NCI-H1092 (cell line): ENCODE results near the gene ALX4.

Experiments used
- DNase-seq: peaks from one replicate; lab custom pipeline; 2025; lab: John Stamatoyannopoulos, UW

The ALX4 gene

DNA sequence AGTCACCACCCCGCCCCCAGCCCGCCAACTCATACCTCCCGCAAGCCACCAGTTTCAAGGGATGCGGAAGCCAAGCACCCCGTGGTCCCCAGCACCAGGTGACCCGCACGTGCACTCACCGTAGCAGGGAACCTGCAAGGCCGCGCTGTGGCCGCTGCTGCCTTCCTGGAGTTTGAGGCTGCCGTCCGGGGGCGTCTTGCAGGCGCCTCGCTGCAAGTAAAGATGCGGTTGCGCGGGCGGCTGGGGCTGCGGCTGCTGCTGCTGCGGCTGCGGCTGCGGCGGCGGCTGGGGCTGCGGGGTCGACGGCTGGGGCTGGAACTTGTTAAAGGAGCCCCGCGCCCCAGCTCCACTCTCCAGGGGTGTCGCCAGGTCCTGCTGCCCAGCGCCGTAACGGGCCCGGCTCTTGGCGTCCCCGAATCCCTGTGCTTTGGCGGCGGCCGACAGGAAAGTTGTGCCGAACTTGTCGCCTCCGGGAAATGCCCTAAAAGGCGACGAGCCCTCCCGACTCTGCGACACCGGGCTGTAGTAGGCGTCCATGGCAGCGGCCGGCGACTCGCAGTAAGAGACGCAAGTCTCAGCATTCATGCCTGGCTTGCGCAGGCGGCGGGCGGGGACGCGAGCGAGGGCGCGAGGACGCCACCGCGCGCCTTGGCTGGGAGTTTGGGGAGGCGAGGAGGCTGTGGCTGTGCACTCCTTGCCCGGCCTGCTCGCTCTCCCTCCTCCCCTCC, at the start of gene ALX4:
Gene ALX4, minus strand, starts transcription at position 662 of the 728 bp plus-strand sequence. Its CDS starts 77 bp downstream, at position 585.
- DNase-seq = peak; percentile 38

- DNase-seq = no peak
Measured at GRCh38 chr11:44359162-44359561, 49.2 kb upstream of the ALX4 start.

DNA sequence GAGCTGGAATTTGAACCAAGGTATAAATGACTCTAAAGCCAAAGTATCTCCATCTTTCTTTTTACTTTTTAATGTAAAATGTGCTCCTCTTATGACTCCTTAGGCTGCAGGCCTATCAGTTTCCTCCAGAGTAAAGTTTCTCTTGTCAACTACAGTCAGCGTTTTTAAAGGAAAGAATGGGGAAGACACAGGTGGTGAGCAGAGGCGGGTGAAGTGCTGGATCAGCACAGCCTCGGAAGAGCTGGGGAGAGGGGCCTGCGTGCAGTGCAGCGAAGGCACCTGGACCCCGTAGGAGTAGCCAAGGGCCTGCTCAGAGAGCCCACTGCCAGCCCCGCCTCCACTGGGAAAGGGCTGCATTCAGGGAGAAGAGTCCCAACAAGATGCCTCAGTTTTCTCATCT, 48.8 kb upstream of the ALX4 start:
- DNase-seq = no peak

DNA sequence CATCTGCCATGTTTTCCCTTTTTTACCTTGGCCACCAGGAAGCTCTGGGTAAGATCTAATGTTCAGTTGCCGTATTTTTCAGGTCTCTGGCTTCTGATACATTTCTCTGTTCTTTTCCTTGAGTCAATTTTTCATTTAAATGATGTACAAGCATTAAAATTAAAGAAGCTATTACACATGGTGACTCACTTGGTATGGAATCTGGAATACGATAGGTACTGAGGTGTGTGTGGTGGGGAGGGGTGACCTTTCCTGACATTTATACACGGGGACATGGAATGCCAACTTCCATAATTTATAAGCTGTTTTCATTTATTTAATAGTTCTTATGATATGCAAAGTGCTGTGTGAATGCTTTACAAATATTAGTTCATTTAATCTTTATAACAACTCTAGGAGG, 47.8 kb upstream of the ALX4 start:
- no peak for DNase-seq

DNA sequence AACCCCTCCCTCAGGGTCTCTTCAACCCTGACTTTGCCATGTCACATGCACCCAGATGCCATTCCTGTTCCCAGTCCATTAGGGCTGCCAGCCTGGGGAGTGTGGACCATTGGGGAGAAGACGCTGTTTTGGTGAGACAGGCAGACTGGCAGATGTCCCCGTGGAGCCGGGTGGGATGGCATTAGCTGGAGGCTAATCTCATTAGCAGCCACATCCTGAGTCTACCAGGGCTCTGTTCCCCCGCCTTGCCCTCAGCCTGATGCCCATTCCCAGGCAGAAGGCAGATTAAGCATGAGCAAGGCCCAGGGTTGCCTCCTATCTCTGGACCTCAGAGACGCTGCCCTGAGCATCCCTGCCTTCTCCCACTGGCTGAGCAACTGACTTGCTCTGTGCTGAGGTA, 46.4 kb upstream of the ALX4 start:
- no peak for DNase-seq

DNA sequence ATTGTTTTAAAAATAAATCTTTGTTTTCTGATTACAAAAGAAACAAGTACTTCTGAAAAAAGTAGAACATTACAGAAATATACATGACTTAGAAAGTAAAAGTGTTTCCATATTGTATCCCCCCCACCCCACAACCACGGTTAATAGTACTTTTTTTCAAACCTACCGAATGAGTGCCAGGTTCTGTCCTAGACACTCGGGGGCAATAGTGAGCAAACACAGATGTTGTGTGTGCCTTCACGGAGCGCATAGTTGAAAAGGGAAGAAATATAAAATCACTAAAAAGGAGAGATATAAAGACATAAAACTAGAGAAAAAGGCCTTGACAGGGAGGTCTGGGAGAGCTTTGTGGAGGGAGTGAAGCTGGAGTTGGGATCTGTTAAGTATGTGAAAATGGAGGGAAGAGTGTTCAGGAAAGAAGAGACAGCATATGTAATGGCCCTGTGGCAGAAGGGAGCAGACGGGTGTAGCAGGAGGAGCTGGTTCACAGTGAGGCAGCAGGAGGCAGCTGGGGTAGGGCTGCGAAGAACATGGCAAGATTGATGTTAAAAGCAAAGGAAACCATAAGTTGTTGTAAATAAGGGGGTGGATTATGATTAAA, 42.1 kb upstream of the ALX4 start:
- no peak for DNase-seq

DNA sequence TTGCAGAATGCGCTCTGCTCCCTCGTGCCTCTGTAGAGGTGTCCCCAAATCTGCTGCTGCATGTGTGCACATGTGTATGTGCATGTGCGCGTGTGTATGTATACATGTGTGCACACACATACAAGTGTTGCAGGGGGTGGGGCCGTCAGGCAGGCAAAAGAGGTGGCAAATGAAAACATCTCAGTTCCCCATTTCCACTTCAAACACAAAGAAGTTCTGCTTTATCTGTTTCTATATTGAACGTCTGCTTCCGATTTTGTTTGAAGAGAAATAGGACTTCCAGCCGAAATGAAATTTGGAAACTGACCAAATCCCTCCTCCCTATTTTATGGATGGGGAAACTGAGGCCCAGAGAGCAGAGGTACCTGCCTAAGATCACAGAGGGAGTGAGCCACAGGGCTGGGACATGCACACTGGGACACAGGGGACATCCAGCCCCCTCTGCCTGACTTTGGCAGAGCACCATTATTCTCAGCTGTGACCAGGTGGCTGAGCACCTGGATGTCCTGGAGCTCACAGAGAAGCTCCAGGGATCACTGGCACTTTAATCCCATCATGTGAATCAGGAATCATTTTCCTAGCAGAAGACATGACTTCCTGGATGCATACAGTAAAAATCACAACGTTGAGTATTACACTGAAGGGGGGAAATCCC, 41.2 kb upstream of the ALX4 start:
- DNase-seq = no peak

DNA sequence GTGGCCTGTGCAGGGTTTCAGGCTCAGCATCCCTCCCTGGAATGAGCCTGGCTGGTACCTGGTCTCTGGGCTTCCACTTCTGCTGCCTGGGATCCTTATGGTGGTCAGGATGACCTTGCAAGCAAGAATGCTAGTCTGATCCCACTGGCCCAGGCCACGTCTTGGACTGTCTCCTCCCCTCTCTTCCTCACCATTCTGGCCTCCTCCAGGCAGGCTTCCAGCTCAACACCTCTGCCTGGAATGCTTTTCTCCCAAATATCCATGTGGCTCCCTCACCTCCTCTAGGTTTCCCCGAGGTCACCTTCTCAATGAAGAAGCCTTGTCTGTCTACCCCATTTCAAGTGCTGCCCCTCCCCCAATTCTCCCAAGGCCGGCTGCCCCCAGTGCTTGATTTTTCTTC, 39.4 kb upstream of the ALX4 start:
- no peak for DNase-seq

GRCh38 chr11:44348721-44349120, 38.8 kb upstream of the ALX4 start:
- no peak for DNase-seq

DNA sequence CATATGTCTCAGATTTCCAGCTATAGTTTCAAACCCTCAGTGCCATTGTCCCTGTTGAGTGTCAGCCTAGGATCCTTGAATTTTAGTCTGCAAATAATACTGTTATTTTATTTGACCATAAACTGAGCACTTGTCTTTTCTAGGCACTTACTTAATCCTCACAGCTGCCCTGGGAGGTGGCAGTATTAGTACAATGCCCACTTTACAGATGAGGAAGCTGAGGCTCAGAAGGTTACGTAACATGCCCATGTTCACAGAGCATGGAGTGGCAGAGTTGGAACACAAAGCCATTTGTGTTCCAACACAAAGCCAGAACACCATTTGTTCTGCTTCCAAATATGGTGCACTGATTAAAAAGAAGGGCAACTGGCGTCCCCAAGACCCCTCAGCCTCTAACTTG, 38.2 kb upstream of the ALX4 start:
- no peak for DNase-seq

GRCh38 chr11:44347538-44347937, 37.6 kb upstream of the ALX4 start:
- DNase-seq = no peak

- DNase-seq = no peak
Measured at GRCh38 chr11:44346983-44347382, 37.0 kb upstream of the ALX4 start.

- no peak for DNase-seq
Measured at GRCh38 chr11:44345781-44346180, 35.8 kb upstream of the ALX4 start.

GRCh38 chr11:44344921-44345320, 35.0 kb upstream of the ALX4 start:
- no peak for DNase-seq

GRCh38 chr11:44344423-44344820, 34.5 kb upstream of the ALX4 start:
- DNase-seq = no peak

- DNase-seq = no peak
Measured at GRCh38 chr11:44343778-44344422, 34.0 kb upstream of the ALX4 start.

- DNase-seq = no peak
Measured at GRCh38 chr11:44342616-44343015, 32.7 kb upstream of the ALX4 start.

GRCh38 chr11:44340656-44341055, 30.7 kb upstream of the ALX4 start:
- no peak for DNase-seq

- no peak for DNase-seq
Measured at GRCh38 chr11:44339530-44339883, 29.6 kb upstream of the ALX4 start.

DNA sequence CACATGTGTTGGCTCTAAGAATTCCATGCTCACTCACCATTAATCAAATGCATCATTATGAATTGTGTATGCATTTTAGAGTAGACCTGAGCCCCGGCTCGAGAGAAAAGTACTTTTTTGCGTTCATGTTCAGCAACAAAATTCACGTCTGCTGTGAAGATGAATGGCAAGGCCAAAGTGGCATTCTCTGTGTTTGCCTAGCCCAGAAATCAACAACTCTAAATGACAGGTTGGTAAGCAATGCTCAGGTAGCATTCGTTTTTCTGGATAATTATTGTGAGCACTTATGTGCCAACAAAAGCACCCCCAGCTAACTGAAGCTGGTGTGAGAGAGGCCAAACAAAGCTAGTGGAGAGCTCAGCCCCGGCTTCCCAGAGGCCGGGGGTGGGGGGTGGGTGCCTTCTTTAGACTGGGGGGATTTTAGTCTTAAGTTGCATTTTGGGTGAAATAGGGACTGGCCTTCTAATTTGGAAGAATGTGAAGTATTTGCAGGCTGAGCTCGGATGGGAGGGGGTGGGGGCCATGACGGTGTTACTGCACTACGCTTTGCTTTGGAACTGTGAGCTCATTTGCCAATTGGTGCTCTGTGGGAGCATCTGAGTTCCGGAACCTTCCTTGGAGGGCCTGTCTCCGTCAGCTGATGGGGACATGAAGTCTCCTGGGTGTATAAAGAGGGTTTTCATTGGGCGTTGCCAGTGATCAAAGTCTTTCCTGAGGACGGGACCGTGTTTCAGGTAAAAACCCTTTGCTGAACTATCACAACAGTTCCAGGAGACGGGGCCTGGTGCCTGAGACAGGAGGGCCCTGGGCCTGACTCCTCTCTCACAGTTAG, 29.0 kb upstream of the ALX4 start:
- no peak for DNase-seq

DNA sequence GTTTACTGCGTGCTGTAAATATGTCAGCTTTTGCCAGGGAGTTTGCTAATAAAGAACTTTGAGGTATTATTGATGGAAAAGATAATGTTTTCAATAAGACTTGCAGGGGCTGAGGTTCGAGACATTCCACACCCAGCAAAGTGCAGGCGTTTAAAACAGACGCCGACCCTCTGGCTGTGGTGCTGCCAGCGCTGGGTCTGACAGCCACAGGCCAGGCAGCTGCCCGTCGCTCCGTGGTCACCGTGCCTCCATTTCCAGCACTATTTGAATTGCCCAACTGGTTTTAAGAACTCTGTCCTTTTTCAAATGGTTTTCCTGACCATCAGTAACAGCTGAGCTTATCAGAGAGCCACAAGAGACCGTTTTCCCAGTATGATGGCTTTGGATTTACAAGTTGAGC, 28.1 kb upstream of the ALX4 start:
- no peak for DNase-seq

DNA sequence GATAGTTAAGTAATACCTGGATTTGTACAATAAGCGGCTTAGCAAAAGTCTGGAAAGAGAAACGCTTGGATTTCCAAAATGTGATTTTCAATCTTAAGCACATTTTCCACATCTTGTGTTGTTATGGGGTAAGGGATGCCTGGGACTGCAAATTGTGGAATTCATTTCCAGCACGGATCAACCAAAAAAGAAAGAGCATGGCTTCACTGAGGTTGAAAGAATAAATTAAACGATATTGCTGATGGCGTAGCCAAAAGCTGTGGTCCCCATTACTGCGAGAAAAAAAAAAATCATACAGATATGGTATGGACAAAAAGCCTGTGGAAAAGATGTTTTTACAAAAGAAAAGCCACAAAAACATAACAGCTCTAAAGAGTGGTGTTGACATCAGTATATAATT, 26.0 kb upstream of the ALX4 start:
- no peak for DNase-seq
